Activated gamma-delta T cell treated with anti-CD3 and anti-CD28 coated beads, Interleukin-2, amount 50 U/mL, for 16 hours (primary cell): ENCODE data around the gene SDF2.
"Not testable (repeated sequence)": the region's sequence is repeated elsewhere in the genome, so short reads cannot be mapped to it uniquely, and the experiment has no call there.

Experiments
- DNase-seq: peaks from one replicate; pipeline ENCODE4 v3.0.0-alpha.2; 2020; ENCODE audit warnings: low read depth

SDF2 gene

DNA sequence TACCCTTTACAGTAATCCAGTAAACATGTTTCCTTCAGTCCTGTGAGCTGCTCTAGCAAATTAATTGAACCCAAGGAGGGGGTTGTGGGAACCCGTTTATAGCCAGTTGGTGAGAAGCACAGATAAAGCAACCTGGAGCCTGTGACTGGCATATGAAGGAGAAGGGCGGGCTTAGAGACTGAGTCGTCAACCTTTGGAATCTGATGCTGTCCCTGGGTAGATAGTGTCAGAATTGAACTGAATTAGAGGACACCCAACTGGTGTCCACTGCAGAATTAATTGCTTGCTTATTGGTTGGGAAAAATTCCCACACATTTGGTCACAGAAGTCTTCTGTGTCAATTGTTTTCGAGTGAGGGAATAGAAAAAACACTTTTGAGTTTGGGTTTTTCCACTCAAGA, 34.9 kb downstream of the SDF2 start:
- DNase-seq, result no peak

DNA sequence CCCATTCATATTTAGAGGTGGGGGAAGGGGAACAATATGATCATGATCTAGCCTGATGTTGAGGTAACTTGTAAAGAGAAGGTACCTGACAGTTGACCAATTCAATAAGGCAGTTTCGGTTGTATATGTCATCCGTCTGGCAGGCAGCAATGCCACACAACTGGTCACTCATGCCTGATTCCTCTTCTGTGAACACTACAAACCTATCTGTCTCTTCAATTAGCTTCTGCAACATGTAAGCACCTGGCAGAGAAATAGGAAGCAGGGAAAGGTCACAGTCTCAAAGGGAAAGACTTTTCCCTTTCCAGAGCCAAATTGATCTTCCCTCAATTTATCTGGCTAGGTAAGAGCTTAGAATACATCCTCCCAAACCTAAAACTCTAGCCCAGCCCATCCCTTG, 37.6 kb downstream of the SDF2 start:
- DNase-seq, result no peak

DNA sequence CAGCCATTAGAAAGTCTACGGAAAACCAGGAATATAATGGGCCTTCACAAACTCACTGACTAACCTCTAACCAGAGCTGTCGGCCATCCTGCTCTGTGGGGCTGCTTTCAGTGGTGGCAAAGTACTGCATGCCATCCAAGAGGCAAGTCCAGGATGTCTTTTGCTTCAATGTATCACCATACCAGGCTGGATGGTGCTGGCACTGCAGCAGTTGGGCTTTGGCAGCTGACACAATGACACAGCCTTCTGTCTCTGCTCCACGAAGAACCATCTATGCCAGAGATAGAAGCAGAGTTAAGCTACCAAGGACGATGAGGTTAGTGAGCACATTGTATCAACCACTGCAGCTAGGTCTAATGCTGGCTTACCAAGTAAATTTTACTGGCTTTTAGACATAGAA, 38.0 kb downstream of the SDF2 start:
- DNase-seq, result no peak

DNA sequence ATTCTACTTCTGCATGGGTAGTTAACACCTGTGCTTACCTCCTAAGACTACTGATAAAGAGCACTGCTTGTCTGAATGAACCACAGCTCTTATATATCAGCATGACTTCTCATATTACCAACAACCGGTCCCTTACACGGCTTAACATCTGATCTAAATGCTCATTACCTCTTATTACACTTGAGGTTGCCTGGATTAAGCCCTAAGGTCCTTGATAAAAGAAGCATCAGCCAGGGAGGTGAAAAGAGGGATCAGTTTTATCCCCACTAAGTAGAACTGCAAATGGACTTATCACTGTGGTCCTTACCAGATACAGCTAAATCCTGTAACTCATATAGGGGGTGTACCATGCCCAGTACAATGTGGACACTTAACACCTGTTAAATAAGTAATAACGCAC, 39.5 kb downstream of the SDF2 start:
- DNase-seq, result no peak

DNA sequence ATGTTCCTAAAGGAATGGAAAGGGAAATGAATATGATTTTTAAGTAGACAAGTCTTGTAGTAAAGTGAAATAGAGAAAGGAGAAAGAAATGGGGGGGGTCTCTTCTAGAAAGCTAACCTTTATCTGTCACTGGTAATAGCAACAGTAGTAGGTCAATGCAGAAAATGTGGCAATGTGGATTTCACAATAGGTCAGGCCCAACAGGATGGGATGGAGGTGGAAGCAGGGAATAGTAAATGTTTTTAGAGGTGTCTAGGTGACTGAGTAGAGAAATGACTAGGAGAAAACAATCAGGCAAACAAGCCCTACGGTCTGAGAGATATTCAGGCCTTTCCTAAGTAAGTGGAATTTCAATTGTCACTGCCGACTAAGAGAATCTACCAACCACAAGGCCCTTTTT, 41.7 kb downstream of the SDF2 start:
- DNase-seq, result no peak

DNA sequence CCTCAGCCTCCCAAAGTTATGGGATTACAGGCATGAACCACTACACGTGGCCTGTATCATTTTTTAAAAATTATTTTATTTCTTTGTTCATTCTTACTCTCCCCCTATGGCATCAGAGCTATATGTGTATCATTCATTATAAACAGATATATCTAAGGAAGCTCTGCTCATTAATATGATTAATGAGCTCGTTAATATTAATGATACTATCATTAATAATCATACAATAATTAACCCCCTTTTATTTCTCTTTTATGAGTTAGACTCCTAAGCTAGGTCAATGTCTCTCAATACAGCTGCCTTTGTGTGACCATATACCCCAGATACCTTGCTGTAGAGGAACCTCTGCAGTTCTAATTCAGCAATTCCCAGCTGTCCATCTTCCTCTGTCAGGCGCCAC, 43.2 kb downstream of the SDF2 start:
- DNase-seq, result no peak

DNA sequence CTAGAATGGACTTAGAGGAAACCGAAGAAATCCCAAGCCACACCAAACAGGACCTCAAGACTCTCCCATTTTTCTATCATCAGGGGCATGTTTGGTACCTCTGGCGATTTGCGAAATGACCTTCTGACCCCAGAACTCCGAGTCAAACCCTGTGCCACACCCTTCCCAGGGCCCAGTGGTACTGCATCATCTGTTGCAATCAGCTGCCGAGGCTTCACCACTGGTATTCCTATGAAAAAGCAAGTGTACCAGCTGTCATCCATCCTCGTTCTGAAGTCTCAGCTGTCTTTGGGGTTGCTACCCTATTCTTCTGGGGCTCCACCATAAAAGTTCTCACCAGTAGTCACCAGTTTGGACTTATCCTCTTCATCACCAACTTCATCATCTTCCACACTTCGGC, 45.4 kb downstream of the SDF2 start:
- no peak for DNase-seq

DNA sequence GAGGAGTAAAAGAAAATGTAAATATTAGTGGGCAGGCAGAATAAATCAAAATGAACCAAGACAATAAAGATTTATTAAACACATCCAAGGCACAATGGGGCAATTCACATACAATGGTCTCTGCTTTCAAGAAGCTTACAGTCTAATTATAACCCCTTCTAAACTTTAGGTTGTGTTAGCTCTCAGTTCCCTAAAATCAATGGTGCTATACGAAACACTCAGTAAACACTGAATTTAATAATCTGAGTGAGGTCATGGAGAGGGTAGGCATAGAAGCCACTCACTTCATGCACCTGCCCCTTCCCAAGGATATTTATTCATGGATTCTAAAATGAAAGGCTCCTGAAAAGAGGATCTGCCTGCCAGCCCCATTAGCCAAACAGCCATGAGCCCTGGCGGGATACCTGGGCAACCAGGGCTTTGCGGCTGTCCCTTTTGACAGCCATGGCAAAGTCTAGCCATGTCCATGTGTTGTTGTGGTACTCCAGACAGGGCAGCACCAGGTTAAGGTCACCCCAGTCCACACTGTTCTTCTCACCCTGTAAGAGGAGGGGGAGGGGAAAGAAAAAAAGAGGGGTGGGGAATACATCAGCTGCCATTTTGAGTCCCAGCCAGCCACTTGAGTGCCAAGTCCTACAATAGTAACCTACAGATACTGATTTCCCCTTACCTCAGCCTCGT, 46.3 kb downstream of the SDF2 start:
- DNase-seq, result no peak

DNA sequence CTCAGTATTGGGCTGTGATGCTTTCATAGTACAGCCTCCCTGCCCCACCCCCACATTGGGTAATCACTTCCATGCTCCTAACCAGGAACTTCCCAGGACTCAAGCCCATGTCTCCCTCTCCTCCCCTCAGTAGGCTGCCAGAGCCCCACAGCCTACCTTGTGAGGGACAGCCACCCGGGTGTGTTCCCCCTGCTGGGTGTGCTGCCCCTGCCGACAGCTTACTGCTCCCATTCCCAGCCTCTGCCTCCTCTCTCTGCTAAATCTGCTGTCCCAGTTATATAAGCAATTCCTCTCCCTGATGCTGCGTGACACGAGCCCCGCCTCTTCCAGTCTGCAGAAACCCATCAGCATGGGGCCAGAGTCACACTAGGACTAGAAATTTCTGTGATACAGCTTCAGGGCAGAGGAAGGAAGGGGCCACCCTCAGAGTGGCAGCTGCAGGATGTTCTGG, 47.8 kb downstream of the SDF2 start, which contains the start of gene RSKR:
TSS of gene RSKR (minus strand) at position 255 of the 451 bp plus-strand sequence. CDS start at position 231, 24 bp downstream.
- DNase-seq, result no peak

DNA sequence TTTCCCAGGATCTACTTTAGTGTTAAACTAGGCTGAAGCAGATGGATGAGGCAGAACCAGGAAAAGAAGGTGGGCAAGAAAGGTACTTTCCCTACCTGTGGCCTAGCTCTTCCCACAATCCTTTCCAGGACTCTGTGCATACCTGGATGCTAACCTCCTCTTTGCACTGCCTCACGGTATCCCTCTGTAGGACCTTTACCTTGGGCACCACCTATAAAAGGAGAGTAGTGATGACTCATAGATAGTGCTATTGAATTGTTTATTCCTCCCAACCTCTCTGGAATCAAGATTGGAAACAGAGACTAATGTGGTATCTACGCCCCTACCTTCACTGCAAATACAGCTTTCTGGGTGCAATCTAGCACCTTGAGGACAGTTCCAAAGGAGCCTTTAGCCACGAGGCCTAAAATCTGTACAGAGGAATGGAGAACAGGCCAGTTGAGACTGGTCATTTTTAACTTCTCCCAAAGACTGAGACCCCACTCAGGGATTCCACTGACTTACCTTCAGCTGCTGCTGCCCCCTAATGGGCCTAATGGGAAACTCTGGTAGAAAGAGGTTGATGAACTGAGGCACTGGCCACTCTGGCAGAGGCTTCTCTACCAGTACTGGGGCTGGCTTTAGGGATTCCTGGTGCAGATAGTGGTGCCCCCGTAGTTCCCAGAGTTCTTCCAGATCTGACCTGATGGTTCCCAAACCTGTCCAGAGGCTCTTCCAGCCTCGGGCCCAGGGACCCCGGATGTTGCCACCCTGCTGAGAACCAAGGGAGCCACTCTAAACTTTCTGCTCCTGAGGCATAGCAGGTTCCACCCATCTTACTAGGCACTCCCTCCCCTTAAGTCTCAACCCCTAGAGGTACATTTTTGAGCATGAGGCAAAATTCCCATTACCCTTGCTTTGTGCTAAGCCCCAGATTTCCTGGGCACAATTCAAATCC, 48.5 kb downstream of the SDF2 start:
- DNase-seq, result peak; percentile 20

DNA sequence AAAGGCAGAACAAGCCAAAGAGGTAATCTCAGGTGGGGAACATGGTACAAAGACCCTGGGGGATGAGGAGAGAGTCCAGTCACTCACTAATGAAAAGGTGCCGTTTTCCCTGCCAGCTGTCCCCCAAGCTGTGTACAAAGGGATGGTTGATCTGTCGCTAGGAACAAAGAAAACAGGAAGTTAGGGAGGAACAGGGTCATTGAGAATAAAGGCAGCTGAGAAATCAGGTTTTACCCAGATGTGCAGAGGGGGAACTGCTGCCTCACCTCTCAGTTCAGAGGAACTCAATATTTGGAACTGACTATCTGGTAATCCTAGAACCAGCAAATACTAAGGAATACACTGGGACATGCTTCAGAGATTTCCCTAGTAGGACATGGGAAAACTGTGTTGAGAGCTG, 49.2 kb downstream of the SDF2 start:
- no peak for DNase-seq

DNA sequence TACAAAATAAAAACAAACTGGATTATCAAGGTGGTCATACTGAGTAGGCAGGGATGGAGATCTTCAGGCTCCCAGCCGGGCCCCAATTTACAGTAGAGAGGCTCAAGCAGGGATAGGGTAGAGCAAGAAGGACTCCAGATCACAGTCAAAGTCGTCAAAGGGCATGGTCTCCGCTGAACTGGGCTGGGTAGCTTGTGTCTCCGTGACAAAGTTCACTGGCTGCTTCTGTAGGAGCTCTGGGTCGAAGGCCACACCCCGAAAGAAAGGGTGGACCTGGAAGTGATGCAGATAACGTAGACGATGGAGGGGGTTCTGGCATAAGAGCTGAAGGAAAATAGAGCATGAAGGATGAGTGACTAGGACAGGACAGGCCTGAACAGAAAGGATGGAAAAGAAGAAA, 51.3 kb downstream of the SDF2 start:
- DNase-seq, result no peak

DNA sequence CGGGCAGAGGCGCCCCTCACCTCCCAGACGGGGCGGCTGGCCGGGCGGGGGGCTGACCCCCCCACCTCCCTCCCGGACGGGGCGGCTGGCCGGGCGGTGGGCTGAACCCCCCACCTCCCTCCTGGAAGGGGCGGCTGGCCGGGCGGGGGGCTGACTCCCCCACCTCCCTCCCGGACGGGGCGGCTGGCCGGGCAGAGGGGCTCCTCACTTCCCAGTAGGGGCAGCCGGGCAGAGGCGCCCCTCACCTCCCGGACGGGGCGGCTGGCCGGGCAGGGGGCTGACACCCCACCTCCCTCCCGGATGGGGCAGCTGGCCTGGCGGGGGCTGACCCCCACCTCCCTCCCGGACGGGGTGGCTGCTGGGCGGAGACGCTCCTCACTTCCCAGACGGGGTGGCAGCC, 57.7 kb downstream of the SDF2 start:
- not testable (repeated sequence) for DNase-seq

DNA sequence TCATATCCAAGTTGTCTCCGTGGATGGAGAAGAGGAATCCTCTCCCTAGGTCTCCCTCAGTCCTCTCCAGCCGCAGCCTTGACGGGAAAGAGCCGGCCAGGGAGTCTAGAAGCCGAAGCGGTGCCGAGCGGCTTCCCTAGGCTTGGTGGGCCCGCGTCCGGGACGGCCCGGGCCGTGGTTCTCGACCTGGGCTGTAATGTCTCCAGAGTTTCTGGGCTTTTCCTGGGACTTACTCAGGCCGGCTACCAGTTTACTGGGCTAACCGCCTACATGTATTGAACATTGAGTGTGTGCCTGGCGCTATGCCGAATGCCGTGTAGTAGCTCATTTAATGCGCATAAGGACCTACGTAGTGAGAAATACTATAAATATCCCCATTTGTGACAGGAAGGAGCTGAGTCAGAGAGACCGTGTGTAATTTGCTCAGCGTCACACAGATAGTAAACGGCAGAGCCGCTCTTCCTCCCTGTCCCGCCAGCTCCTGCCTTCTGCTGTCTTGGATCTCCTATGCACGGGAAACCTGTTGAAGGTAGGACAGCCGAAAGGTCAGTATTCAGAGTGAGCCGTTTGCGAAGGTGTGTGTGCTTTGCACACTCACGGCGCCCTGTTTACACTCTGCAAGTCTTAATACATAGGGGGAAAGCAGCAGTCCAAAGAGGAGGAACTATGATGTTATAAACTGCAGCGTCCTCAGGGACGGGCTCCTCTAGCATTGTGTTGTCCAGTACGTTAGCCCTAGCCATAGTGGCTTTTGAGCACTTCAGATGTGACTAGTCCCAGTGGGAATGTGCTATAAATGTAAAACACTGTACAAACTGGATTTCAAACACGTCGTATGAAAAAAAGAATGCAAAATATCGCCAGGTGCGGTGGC, 62.2 kb downstream of the SDF2 start:
- peak; percentile 24 for DNase-seq

DNA sequence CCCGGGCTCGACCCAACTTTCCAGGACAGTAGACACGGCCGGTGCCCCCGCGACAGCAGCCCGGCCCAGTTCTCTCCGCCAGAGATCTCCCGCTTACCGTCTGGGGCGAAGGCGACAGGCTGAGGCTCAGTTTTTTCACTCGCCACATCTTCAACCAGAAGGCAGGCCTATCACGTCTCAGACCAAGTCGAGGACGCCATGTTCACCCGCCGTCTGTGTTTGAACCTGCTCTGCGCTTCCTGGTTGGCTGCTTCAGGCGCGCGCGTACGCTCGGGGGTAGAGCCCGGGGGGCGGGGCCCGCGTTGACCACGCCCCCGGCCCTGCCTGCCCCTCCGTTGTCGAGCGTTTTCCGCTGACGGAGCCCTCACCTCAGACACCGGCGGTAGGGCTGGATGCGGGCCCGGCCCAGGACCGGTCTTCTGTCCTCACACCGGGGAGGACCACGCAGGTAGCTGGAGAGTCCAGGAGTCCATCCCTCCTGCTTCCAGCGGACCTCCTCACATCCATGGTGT, 62.9 kb downstream of the SDF2 start, which contains the start of gene SPAG5:
TSS of gene SPAG5 (minus strand) at position 227 of the 512 bp plus-strand sequence. CDS start at position 148, 79 bp downstream.
- DNase-seq, result peak; percentile 92

DNA sequence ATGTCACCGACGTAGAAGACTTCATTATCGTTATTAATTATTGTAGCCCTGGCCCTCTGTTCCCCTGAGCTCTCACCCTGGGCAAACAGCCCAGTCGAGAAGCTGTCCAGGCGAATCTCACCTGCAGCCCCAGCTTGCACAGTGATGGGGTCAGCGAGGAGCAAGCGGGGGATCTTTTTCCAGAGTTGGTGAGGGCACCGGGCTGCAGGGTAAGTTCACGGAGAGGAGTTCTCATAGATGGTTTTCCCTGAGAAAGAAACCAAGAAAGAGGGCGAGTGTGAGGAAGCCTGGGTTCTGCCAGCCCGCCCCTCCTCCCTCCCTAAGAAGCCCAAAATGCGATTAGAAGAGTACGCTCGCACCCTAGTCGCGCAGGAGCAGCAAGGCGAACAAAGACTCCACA, 63.3 kb downstream of the SDF2 start:
- DNase-seq, result no peak
